Prostate gland (tissue), 2 donors: ENCODE results near the gene RRAS2.

Experiments used
- CTCF ChIP-seq, 4 experiments: fragments of 200-600 bp in 2 of 4; fragments of 450-650 bp in 2 of 4; sonication (generic) in 2 of 4; IDR thresholded peaks; 1 replicate in 3 of 4; 2 replicates in 1 of 4; pipeline ENCODE4 v1.5.1; 2016 to 2019; ENCODE audit warnings: antibody characterized with exemption in 4 of 4, mild to moderate bottlenecking in 2 of 4, moderate library complexity in 2 of 4
- POLR2AphosphoS5 ChIP-seq: sonication (generic); formaldehyde crosslinking; IDR thresholded peaks from one replicate; pipeline ENCODE4 v1.6.1; 2017; ENCODE audit warnings: antibody characterized with exemption

GRCh38 chr11:14235701-14236100 is 123.3 kb downstream of the RRAS2 start:
- no peak for TF ChIP-seq CTCF (IDR thresholded peaks at IDR 0.05)
- TF ChIP-seq POLR2AphosphoS5: no peak
